GM06990 (cell line): ENCODE measurements around the gene MYO18A.

Experiments used
- DNase-seq: peaks from one replicate; pipeline ENCODE4 v3.0.0-alpha.2; 2011; ENCODE audit not compliant: insufficient read length; ENCODE audit errors: extremely low read depth
- H3K27me3 ChIP-seq: replicated peaks from 2 replicates; pipeline ENCODE4 v1.6.0; 2011; ENCODE audit warnings: low read length; ENCODE audit not compliant: control insufficient read depth, insufficient read depth
- H3K36me3 ChIP-seq: 2 replicates; pipeline ENCODE4 v1.5.1; 2011; ENCODE audit warnings: low read length; ENCODE audit not compliant: control insufficient read depth, insufficient read depth
- H3K4me3 ChIP-seq: replicated peaks from 2 replicates; pipeline ENCODE4 v1.5.1; 2011; ENCODE audit warnings: low read depth, mild to moderate bottlenecking, control low read depth, low read length
- TF ChIP-seq, protein P1 (sequence below): IDR thresholded peaks from 2 replicates; pipeline ENCODE4 v1.5.1; 2011; ENCODE audit warnings: low read length, control low read depth, mild to moderate bottlenecking, inconsistent platforms; ENCODE audit not compliant: insufficient read depth, poor library complexity, severe bottlenecking

MYO18A gene

GRCh38 chr17:29102046-29102445 lies 78.2 kb downstream of the MYO18A start:
- H3K36me3 ChIP-seq = peaks cover 44% of the 10 kb centered on the region
- H3K27me3 ChIP-seq = no peaks in the 10 kb centered on the region
- no peak overlapping the region for H3K4me3 ChIP-seq
- TF ChIP-seq, protein P1, sequence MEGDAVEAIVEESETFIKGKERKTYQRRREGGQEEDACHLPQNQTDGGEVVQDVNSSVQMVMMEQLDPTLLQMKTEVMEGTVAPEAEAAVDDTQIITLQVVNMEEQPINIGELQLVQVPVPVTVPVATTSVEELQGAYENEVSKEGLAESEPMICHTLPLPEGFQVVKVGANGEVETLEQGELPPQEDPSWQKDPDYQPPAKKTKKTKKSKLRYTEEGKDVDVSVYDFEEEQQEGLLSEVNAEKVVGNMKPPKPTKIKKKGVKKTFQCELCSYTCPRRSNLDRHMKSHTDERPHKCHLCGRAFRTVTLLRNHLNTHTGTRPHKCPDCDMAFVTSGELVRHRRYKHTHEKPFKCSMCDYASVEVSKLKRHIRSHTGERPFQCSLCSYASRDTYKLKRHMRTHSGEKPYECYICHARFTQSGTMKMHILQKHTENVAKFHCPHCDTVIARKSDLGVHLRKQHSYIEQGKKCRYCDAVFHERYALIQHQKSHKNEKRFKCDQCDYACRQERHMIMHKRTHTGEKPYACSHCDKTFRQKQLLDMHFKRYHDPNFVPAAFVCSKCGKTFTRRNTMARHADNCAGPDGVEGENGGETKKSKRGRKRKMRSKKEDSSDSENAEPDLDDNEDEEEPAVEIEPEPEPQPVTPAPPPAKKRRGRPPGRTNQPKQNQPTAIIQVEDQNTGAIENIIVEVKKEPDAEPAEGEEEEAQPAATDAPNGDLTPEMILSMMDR = no peak
- no peak for DNase-seq

DNA sequence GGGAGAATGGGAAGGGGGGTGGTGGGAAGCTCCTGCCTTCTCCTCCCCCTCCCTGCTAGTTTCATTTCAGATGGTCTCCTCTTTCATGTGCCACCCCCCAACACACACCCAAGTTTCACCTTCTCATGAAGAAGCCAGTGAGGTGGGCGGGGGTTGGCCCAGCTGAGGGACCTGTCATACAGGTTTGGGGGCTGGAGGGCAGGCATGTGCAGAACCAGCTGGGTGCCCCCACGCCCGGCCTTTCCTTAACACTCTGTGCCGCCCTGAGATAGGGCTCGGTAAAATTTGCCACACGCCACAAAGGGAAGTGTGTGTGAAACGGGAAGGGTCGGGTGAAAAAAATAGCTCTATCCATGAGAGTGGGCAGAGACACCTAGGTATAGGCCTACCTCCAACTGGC lies 79.9 kb downstream of the MYO18A start:
- peaks cover 44% of the 10 kb centered on the region for H3K36me3 ChIP-seq

GRCh38 chr17:29099527-29099926 lies 80.7 kb downstream of the MYO18A start:
- TF ChIP-seq, protein P1 = no peak
- Histone ChIP-seq H3K4me3 (no peak overlapping the region), H3K27me3 (no peaks in the 10 kb centered on the region), H3K36me3 (peaks cover 46% of the 10 kb centered on the region)
- DNase-seq = no peak

More for the DNA sequence above, 79.9 kb downstream of the MYO18A start:
- TF ChIP-seq, protein P1 = no peak
- DNase-seq = no peak
- Histone ChIP-seq H3K4me3 (no peak overlapping the region), H3K27me3 (no peaks in the 10 kb centered on the region)

- no peak for DNase-seq
- no peak overlapping the region for H3K4me3 ChIP-seq
- TF ChIP-seq, protein P1 = no peak
- peaks cover 47% of the 10 kb centered on the region for H3K36me3 ChIP-seq
- H3K27me3 ChIP-seq = no peaks in the 10 kb centered on the region
These were observed 84.1 kb downstream of the MYO18A start for GRCh38 chr17:29096094-29096493.

DNA sequence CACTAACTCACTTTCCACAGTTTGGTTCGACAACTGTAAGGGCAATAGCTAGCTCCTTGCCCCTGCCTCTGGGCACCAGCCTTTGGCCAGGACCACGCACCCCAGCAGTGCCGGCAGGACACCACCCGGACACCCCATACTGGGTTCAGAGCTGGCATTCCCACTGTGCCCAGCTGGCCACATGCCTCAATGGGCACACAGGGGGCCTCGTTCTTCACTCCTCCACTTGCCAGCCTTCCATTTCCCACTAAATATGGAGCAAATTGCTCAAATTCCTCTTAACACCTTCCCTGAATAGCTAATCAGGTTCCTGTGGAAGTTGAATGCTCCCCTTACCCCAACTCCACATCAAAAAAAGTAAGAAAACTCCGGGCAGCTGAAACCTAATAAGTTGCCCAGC lies 84.8 kb downstream of the MYO18A start:
- DNase-seq = no peak
- TF ChIP-seq, protein P1 = no peak
- H3K27me3 ChIP-seq = no peaks in the 10 kb centered on the region
- H3K4me3 ChIP-seq = no peak overlapping the region
- H3K36me3 ChIP-seq = peaks cover 50% of the 10 kb centered on the region

DNA sequence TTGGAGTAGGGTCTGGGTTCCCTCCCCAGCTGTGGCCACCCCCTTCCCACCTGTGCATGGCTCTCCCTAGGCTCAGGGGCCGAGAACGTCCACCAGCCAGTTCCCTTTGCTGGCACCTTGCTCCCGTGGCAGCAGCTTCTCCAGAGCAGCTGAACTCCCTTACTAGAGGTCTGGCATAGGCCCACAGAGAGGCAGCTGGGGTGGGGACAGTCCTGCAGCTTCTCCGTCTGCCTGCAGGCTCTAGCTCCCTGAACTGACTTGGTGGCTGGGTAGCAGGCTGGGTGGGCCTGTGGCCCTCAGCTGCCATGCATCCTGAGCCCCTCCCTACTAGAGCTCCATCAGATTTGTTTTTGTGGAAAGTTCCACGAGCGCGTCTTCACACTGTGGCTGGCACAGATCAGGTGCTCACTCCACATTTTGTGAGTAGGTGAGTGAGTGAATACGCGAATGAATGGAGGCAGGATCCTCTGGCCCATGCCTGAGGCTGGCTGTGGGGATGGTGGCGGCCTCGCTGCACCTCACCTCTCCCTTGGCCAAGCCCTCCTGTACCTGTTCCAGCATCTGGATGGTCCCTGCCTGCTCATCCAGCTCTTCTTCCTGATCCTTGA lies 86.0 kb downstream of the MYO18A start:
- Histone ChIP-seq H3K36me3 (peaks cover 51% of the 10 kb centered on the region), H3K4me3 (no peak overlapping the region), H3K27me3 (no peaks in the 10 kb centered on the region)
- TF ChIP-seq, protein P1 = no peak
- no peak for DNase-seq
